ENCODE measurements around the gene DHX16.
A peak's percentile ranks its signal among the peaks of the same experiment; 100 is the strongest.

DHX16 gene

DNA sequence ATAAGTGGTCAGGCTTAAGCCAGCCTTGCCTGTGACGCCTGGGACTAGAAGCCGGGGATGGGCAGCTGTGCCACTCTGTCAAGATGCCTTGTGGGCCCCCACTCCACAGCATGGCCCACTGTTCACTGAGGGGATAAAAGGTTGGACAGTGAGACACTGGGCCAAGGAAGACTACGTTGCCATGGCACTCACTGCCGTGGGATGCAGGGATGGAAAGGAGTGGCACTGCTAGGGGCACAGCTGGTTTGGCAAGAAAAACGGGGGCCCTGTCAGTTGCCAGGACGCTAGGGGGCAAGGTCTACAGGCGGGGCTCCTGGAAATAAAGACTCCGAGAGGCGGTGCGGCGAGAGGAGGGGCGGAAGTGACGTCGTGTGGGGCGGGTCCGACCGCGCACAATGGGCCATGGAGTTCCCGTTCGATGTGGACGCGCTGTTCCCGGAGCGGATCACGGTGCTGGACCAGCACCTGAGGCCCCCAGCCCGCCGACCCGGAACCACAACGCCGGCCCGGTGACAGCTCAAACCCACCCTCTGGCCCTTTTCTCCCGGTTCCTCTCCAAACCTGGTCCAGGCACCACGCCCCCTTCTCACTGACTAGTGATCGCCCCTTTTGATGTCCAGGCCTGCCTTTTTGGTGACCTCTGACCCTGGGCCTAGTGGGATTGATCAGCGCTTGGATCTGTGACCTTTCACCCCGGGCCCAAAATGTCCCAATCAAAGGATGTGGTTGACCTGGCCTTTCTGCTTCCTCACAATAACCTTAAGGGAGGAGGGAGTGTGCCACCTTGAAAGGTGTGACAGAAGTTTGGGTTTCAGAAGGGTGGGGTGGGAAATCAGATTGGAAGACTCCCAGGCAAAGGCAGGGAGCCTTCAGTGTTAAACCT, 46.1 kb downstream of the DHX16 start, which contains the start of gene ATAT1:
TSS of gene ATAT1 (plus strand) at position 391 of the 883 bp plus-strand sequence.
- DNase-seq = peak; percentile 75 to 89 (median 85)

DNA sequence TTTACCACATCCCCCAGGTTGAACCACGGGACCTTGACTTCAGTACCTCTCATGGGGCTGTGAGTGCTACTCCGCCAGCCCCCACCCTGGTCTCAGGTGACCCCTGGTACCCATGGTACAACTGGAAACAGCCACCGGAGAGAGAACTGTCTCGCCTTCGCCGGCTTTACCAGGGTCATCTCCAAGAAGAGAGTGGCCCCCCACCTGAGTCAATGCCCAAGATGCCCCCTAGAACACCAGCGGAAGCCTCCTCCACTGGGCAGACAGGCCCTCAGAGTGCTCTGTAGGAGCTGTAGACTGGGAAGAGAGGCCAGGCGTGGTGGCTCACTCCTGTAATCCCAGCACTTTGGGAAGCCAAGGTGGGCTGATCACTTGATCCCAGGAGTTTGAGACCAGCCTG, 47.3 kb downstream of the DHX16 start:
- DNase-seq = no peak

DNA sequence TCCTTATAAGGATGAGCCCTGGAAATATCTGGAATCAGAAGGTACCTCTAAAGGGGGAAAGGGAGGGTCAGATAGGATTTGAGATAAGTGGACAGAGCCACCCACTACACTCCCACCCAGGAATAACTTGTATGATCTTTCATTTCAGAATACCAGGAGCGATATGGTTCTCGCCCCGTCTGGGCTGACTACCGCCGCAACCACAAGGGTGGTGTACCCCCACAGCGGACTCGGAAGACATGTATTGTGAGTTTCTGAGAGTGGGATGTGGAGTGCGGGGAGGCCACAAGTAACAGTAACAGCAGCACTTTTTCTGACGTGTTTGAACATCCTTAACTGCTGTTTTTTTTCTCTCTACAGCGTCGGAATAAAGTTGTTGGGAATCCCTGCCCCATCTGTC, 53.2 kb downstream of the DHX16 start:
- DNase-seq = no peak

GRCh38 chr6:30618270-30618797, 54.5 kb downstream of the DHX16 start:
- DNase-seq = peak in 1 of 6 experiments; percentile 38

DNA sequence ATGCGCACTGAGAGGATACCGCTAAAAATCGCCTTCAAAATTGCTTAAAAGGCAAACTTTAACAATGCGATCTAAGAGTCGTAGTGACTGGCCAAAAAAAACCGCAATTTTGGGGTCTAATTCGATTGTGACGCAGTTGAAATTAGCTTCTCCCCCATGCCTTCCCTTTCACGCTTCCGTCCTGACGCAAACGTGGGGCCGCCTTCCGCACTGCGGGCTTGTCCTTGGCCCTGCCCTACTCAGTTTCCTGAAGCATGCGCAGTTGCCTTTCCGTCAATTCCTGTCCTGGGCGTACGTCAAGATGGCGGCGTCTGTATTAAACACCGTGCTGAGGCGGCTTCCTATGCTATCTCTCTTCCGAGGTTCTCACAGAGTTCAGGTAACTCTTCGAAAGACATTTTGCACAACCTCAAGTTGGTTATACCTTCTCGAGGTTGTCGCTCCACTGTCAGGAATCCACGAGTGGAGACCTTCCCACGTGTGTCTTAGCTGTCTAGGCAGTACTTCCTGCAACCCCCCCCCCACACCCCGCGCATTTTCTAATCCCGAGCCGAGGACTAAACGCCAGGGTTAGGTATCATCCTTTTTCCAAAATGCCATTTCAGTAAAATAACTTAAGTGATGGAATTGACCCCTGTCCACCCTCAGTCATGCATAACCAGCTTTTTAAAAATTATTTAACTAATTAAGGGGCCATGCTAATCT, 55.1 kb downstream of the DHX16 start, which contains the start of gene MRPS18B:
TSS of gene MRPS18B (plus strand) at position 276 of the 705 bp plus-strand sequence. CDS start at position 302, 26 bp downstream.
- DNase-seq = peak; percentile 91 to 100 (median 99)

DNA sequence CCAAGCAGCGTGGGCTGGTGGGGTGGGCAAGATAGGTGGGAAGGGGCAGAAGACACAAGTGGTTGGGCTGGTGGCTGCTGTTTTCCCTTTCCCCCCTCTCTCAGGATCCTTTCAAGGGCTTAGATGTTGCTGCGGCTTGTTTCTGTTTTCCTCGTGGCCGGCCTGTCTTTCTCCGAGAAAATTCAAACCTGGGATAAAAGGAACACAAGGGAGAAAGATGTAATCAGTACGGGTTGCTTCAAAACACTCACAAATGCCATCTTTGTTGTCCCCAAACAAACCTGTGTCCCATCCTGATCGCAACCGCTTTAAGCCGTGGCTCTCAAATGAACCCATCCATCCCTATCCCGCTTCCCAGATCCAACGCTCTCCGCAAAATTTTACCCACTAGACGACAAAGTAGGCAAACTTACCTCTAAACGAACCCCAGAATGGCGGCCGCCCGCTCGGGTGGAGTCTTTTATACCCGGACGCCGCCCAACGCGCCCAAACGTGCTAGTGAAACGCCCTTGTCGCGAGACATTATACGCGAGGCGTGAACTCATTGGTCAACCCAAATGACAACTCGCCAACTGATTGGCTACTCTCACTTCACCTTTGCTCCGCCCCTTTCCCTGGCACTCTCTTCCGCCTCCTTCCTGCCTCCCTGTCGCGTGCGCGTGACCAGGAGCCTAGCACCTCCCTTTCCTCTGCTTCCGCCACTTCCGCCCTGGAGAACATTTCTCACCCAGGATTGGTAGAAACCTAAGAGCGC, 55.8 kb downstream of the DHX16 start, which contains the start of gene PPP1R10:
TSS of gene PPP1R10 (minus strand) at position 433 of the 754 bp plus-strand sequence. CDS start 7,299 bp downstream, outside the sequence.
- DNase-seq = peak; percentile 91 to 100 (median 100)

- peak; percentile 22 to 80 (median 45) for DNase-seq
Measured at GRCh38 chr6:30615958-30616810, 56.6 kb downstream of the DHX16 start.

DNA sequence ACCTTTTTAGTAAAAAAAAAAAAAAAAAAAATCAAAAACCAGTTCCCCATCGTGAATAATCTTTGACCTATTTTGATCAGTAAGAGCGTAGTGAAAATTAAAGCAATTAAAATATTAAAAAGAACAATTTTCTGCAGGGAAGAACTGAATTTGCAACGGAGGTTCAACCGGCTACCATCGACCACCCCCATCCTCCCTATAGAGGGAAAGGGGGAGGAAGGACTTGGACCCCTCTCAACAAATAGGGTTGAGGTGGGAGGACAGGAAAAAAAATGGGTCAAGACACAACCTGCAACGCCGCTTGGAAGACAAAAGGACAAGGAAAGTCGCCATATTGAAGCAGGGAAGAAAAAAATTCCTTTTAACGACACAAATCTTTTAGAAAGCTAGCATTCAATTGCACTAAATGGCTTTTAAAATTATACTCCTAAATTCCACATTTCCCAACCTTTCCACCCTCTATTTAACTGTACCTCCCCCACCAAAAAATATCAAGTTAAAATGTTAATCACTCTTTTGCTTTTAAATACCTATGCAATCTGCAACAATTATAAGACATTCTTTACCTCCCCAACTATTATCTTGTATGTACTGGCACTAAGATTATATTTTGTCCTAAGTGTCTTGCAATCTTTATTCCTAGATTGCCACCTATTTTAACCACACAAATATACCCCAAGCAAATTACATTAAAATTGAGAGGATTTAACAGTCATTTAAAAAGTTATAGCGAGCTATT, 57.4 kb downstream of the DHX16 start:
- DNase-seq = peak in 3 of 6 experiments; percentile 23 to 41 (median 27)

DNA sequence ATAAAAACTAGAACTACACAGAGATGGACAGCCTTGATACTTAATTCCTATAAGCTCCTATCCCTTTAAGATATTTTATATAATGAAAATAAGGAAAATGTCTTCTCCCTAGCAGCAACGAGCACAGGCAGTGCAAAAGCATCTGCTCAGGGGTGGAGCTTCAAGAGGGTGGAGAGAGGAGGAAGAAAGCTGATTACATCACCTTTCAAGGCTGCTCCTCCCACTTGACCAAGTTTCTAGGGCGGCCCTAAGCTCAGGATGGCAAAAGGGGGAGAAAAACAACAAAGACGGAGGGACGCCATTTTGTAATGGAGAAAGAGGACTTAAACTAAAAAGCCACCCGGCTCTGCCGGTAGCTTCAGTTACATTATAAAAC, 58.0 kb downstream of the DHX16 start:
- peak; percentile 56 to 93 (median 88) for DNase-seq

- no peak for DNase-seq
Measured at GRCh38 chr6:30614044-30614842, 58.6 kb downstream of the DHX16 start.

- no peak for DNase-seq
Measured at GRCh38 chr6:30613251-30614043, 59.4 kb downstream of the DHX16 start.

- no peak for DNase-seq
Measured at GRCh38 chr6:30612687-30613248, 60.0 kb downstream of the DHX16 start.

- DNase-seq = no peak
Measured at GRCh38 chr6:30612213-30612612, 60.6 kb downstream of the DHX16 start.

DNA sequence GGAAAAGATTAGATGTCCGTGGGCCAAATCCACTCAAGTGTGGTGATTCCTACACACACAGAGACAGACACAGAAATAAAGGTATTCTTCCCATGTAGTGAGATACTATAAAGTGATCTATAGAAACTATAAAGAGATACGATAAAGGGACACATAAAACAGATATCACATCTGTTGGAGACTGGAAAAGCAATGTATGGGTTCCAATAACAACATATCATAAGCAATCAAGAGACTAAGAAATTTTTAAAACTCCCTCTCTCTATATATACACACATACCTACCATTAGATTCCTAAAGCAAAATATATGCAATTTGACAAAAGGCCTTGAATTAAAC, 61.0 kb downstream of the DHX16 start:
- DNase-seq = no peak

- no peak for DNase-seq
Measured at GRCh38 chr6:30611150-30611855, 61.5 kb downstream of the DHX16 start.

DNA sequence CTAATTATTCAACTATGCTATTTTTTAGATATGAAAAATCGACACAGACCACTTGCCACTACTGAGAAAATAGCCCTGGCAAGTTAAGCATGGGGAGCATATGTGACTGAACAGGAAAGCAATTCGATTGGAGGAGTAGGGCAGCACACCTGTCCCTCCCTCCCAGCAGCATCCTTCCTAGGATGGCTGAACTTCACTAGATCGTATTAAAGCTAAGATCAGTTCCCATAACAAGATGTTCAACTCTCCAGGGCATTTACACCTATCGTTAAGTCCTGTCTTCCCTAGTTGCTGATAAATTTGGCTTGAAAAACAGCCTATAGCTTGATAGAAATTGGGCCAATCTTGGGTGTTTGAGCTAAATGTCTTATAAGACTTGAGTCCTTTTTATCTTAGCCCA, 62.7 kb downstream of the DHX16 start:
- DNase-seq = no peak

- no peak for DNase-seq
Measured at GRCh38 chr6:30603961-30604360, 68.8 kb downstream of the DHX16 start.

Data from stimulated activated naive CD4-positive, alpha-beta T cell (primary cell).